Measurements from ENCODE around the gene DGKI.

Gene DGKI

DNA sequence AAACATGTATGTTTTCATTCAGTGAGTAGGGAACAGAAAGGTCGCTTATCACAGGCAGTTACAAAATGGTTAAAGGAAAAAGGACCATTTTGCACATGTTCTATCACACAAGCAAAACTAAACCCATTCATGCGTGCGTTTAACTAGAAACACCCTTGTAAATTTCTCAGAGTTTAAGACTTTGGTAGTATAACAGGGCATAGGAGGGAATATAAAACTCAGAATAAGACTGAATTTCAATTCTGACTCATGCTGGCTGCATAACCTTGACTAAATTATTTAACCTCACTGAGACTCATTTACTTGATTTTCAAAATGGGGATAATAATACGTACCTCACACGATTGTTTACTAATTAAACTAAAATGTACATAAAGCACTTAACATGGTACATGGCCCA, 259.4 kb downstream of the DGKI start:
- no peak for DNase-seq

DNA sequence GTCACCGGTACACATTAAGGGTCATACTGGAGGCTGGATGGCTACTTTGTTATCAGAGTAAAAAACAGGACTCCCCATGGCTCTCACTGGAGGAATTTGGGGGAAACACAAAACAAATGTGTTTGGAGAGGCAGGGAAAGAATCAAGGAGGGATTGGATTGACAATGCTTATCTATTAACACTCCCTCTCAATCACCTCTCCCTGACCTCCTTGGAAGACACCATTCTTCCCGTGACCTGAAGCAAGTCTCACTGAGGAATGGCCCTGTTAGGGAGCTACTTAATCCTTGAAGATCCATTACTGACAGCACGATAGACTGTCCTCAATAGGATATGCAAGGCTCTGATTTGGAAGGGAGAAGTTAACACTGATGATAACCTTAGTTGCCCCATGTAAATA, 261.2 kb downstream of the DGKI start:
- no peak for DNase-seq

DNA sequence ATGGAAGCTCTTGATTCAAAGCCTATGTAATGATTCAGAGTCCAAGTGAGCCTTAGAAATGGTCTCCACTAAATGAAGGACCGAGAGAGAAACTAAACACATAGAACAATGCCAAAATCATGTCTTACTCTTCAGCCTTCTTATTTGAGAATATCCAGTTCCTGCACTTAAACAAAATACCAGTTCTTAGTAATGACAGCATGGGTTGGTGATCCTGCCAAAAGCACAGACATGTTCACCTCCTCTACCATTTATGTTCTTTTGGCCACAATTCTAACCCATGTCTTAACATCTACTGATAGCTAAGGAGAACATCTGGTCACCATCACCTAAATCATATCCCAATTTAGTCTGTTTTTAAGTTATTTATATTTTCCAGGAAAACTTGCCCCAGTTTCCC, 263.6 kb downstream of the DGKI start:
- no peak for DNase-seq

DNA sequence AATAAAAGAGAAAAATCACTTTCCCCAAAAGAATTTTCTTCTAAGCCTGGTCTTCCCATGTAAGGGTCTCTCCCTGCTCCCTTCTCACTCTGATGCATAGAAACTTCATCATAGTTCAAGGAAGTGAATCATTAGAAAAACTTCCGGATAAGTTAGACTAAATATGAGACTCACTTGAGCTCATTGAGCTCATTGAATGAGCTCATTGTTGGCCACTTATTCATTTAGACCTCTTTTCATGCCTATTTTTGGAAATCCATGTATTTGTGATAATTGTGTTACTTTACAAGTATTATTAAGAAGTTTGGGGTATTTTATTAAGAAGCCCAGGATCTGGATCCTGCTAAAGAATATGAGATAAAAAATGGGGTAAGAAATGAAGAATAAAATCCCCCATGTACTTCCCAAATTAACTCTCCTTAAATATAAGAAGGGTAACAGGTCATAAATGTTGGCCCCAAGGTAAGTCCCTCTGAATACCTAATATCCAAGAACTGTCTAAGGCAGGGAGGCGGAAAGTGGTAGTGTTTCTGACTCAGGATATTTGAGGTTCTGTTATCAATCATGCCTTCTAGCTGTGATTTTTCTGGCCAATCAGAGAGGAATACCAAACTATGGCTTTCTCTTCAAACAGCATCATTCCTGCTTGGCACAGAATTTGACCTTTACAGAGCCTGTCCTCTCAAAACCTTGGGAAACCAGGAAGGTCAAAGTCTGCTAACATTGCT, 266.7 kb downstream of the DGKI start:
- DNase-seq, result no peak

DNA sequence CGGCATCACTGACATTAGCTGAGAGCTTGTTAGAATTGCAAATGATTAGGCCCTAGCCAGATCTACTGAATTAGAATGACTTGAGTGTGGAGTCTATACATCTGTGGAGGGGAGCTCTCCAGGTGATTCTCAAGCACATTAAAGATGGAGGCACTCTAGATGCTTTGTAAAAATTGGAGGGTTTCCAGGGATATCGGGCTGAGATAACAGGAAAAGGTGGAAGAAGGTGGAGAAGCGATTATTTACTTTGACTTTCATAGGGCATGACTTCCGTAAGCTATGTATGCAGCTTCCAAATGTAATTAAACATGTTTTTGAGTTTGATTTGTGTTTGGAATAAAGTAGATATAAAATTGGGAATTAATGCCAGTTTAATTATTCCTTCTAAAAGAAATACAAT, 268.2 kb downstream of the DGKI start:
- no peak for DNase-seq

DNA sequence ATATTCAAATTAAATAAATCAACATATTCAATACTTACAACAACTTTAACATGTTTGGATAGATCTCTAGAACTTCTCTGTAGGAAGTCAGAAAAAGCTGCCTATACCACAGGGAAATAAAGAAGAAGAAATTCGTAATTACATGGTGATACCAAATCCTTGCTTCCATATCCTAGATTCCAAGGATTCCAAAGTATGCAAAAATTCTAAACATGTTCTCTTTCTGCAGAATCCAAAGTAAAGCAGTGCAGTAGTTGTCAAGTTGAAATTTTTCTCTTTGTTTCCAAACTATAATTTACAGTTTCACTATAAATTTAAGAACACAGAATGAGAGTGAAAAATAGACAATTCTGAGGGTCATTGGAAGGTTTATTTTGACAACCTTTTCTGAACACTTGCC, 269.6 kb downstream of the DGKI start:
- DNase-seq, result no peak

DNA sequence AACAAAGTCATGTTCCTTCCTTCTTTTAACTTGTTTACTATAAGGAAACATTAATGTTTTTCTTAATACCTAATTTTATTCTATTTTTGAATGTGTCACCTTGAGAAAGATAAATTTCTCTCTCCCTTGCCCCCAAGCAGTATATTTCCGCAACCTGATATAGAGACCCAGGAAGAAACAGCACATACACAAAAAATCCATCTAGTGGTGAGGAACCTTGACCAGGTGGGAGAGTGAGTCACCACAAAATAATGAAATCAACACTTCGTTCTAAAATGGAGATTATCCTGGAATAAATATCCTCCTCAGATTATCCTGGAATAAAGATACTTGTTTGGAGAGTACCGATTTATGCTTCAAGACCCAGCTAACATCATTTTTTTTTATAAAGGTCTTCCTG, 270.3 kb downstream of the DGKI start:
- no peak for DNase-seq

DNA sequence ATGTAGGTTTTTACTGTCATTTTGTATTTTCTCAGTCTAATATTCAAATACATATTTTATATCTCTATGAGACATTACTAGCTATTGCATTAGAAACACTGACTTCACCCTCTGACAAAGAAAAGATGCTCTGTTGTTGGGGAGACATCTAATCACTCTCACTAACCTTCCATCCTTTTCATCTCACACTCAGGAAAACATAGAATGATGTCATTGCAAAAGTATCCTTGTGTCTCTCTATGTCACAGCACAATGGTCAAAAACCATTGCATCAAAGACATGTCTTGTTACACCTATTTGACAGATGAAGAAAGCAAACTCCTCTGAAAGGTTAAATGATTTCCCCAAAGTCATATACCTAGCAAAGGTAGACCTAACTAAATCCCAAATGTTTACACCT, 272.0 kb downstream of the DGKI start:
- no peak for DNase-seq

DNA sequence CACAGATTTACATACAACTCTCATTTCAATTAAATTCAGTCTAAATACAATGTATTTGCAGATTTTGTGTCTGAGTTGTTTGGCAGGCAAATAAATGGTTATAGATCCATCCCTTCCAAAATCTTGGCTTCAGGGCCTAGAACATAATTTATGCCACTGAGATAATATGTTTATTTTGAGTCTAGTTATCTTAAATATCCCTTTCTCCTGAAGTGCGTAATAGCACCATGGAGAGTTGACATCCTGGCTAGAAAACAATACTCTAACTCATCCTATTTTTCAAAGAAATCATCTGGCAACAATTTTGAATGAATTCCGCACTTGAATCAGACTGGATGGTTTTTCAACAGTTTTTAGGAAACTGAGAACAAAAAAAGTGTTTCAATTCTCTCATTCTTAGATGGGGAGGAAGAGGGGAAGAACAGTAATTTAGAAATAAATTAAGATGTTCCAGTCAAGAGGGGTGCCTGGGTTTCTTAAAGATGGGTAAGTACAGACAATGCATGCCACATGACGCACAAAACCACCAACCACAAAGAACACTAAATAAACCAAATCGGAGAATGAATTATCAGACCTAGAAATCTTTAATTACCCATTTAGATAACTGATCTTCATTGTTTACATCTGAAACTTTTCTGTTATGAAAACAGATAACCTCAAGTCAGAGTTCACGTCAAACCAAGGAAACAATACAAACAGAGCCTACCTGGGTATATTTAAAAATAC, 274.6 kb downstream of the DGKI start:
- no peak for DNase-seq

DNA sequence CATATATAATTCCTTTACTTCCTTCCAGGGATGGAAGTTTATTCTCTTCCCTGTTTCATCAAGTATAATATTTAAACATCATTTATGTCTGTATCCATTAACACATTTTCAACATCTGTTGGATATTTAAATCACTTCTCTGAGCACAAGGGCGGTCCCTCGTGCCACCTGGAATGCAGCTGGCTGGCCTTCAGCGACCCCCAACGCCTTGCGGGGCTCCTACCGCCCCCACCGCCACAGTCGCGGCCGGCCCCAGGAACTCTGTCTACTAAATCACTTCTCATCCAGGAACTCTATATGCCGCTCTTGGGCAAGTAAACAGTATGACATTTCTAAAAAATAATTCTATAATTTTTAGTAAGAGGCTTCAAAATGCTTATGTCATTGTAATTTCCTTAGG, 282.1 kb downstream of the DGKI start:
- no peak for DNase-seq

DNA sequence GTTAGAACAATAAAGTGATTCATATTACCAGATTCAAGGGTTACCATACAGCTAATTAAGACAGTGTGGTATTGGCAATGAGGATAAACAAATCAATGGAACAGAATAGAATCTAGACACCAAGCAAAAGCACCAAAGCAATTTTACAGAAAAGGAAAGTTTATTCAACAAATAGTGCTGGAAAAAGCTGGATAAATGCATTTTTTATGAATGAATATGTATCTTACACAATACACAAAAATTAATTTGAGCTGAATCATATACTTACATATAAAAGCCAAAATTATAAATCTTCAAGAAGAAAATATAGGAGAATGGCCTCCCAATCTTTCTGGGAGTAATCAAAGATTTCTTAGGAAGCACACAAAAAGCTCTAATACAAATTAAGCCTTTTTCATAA, 282.8 kb downstream of the DGKI start:
- no peak for DNase-seq

DNA sequence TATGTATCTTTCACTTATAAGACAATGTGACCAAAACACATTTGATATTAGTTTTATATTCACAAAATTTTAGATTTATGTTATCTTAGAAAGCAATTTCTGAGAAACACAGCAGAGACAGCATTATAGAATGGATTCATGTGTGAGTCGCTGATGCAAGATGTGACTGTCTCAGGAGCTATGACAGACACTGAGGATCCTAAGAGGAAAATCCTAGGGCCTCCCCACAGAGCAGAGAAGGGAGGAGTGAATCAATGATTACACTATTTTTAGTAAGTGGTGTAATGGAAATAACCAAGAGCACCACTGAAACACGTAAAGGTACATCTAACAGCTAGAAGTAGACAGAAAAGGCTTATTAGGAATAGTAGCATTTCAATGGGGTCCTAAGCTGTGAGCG, 299.3 kb downstream of the DGKI start:
- no peak for DNase-seq

DNA sequence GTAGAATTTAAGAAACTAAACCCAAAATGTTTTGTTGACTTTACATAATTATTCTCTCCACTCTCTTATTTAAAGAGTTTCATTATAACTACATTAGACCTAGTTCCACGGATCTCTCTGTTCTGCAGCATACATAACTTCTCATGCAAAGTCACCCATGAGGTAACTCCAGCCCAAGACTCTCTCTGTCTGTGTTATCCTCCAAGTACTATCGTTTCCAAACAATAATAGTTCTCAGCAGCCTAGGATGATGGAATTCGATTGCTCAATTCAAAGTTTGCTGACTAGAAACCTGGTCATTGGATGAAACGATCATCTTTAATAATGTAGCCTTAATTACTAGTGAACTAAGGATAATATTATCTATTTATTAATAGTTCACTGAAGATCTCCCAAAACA, 300.1 kb downstream of the DGKI start:
- no peak for DNase-seq

DNA sequence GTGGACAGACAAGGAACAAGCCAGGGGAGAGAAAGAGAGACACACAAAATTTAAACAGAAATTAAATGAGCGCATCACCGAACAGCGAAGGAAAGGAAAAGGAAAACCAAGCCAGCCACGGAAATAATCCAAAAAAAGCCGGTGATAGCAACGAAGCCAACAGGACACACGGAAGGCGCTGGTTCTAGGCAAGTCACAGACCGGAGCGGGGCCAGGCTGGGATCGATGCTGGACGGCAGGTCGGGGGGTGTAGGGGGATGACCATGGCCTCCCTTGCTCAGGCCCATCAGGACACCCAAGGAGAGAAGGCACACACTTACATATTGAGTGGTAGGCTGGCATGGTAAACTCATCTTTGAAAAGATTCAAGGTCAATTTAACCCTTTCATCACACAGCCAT, 300.8 kb downstream of the DGKI start:
- DNase-seq, result no peak

DNA sequence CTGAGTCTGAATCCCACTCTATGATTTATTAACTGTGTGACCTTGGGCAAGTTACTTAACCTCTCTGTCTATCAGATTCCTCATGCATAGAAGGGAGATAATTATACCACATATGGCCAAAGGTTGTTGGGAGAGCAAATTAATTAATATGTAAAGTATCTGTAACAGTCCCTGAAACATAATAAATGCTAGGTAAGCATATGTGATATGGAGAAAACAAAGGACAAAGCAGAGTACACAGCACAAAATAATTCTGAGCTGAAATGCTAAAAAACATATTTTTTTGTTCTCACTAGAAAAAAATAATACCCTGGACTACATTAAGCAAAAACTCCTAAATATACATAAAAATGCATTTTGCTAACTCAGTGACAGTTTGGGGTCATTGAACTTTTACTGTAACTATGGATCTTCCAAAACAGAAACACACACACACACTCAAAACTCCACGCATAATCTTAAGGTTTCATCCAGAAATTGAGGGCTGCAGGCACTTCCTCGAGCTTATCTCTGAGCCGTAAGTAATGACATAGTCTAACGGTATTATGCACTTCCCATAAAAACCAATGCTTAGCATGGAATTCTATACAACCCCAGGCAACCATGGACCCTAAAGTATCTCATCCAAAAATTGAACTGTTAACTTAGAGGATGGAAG, 301.6 kb downstream of the DGKI start:
- DNase-seq, result no peak

DNA sequence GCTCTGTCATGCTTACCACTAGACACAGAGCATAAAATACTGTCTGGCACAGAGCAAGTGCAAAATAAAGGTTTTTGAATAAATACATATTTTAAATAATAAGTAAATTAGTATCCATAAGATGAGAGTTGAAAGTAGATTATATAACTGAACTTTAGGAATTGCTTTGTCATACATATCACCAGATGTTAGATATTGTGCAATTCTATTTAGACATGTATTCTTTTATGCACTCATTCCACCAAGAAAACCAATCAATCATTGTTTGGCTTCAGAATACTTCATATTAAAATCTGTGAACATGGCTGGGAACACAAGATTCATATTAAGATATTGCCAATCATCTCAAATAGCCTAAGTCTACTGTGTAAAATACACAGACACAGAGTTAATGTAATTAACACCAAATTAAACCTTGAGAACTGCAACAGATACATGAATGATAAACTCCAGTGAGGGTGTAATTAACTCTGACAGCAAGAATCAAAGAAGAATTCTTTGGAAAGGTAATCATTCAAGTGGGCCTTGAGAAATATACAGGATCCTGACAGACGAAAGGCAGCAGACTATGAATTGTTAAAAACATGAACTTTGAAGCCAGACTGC, 302.2 kb downstream of the DGKI start:
- DNase-seq, result no peak

DNA sequence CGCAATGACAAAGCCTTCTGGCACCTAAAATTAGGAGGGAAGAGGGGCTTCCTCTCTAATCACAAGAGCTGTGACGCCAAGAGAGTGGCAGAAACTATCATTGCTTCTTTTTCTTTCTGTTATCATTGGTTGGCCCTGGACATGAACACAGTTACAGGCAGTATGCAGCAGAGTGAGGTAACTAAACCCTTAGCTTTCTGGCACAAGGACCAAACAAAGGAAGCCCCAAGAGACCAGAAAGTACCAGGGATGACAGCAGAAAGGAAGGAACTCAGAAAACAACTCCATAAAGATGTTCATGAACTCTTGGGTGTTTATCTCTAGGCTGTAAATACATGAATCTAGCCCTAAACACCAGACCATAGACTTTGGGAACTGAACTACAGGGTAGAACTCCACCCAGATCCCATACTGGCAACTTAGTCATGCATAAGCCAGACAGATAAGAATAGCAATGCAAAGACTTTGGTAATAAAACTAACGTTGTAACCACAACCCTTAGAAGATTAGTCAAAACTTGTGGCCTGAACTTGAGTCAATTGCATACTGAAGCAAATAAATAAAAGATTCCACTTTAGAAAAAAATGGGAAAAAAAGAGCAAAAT, 307.6 kb downstream of the DGKI start:
- no peak for DNase-seq

DNA sequence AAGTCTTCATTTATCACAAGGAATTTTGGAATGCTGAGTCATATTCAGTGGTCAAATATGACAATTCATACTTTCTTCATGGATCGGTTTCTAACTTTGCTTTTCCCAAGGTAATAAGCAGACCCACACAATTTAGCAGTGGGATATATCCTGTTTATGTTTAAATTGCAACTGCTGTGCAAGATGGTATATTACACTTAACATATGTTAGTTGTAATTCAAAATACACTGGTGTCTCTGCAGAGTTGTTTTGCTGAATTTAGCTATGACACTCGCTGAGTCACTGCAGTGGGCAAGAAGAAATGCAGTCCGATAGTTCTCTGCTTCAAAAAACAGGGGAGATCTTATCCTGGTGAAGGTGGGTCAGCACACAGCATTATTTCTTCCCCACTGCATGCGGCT, 308.4 kb downstream of the DGKI start:
- DNase-seq, result no peak

DNA sequence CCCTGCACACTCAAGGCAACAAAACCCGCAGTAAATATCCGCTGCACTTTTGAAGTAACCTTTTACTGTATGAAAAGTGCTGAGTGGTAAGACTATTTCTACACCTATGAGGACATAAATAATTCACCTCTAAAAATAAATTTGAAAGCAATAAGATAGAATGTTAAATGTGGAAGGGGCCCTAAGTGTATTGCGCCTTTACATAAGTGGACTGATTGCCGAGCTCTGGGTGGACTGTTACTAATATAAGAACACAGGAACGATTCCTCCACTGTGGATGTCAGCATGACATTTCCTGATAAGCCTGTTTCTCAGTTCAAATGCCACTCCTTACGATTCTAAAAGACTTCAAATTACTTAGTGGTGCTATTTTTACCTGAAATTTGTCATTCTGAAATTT, 311.2 kb downstream of the DGKI start:
- DNase-seq, result no peak

DNA sequence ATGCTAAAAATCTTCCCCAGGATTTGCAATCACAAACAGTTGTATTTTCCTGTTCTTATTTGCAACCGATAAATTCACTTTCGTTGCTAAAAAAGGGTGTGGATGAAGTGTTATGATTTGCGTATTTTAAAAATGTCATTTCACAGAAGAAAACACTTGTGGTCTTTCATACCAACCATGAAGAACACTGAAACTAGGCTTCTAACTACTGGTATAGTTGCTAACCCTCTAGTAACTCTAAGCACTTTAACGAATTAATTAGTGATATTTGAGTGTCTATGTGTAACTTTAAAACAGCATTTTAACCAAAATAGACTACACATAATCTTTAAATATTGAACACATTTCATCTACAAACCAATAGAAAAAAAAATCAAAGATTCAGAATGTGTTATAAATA, 315.1 kb downstream of the DGKI start:
- DNase-seq, result no peak

DNA sequence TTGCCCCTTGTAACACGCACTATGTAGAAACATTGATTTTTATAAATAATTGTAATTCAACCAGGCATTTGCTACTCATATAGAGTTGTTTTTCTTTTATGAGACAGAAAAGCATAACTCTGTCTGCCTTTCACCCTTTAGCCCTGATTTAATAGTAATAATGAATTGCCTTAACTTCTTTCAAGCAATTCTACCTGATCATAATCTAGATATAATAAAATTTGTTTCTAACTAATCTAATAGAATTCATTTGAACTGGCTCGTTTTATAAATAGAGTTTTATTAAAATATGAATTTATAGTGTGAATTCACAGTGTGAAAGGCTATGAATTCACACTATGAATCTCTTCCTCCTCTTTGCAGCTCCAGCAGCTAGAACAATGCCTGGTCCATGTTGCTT, 319.1 kb downstream of the DGKI start:
- no peak for DNase-seq

DNA sequence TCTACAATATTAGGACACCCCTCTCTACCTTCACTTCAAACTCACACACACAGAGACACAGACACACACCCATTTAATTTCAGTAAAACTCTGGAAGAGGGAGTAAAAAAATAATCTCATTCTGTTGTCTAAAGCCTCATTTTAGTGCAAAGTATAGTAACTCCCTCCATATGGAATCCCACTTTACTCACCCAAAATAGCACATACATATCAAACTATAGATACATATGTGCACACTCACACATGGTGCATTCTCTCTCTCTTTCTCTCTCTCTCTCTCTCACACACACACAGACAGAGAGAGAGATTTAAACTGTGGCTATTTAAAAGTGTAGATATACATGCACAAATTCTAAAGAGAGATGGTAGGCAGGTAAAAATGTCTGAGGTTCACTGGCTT, 323.6 kb downstream of the DGKI start:
- no peak for DNase-seq

DNA sequence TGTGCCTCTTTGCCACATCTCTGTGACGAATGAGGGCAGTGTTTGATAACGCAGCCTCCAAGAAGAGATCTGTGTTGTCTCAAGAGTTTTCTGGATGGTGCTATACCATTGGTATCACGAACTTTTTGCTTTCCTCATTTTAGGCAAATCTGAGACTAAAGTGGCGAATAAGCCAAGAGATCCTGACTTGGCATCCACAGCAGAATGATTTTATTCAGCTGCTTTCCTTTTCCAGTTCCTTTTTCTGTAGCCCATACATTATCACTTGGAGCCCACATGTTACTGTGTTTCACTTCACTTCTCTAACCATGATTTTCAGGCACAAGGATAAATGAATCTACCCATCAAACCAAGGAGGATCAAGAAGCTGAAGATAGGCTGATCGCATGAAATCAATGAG, 325.3 kb downstream of the DGKI start:
- DNase-seq, result no peak

DNA sequence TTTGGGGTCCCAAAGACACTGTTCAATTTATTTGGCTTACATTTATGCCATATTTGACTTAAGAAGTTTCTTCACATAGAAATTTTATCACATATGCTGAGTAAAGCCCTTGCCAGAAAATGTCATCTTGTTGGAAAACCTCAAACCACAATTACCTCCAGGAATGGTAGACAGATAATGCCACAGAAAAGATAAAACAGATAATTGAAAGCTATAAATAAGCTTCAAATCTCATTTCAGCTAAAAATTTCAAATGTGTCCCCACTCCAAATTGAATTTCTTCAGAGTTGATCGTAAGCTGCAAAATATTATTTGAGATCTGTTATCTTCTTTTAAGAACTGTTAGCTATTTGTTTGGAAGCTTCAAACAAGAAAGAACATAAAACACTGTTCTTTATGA, 326.8 kb downstream of the DGKI start:
- DNase-seq, result no peak
